ENCODE results near the gene SAXO2.
"Not testable (repeated sequence)": the region's sequence is repeated elsewhere in the genome, so short reads cannot be mapped to it uniquely, and the experiment has no call there.

SAXO2 gene

GRCh38 chr15:82288202-82288601 lies 25.6 kb downstream of the SAXO2 start:
- DNase-seq, result not testable (repeated sequence)

- no peak for DNase-seq
These were observed 29.7 kb downstream of the SAXO2 start for GRCh38 chr15:82292271-82292670.

GRCh38 chr15:82294061-82294690 lies 31.6 kb downstream of the SAXO2 start:
- DNase-seq, result no peak

GRCh38 chr15:82297546-82297945 lies 34.9 kb downstream of the SAXO2 start:
- DNase-seq, result no peak

- no peak for DNase-seq
These were observed 35.4 kb downstream of the SAXO2 start for GRCh38 chr15:82298032-82298431.

- peak; percentile 69 for DNase-seq
These were observed 35.9 kb downstream of the SAXO2 start for GRCh38 chr15:82298520-82298919.

GRCh38 chr15:82299511-82299914 lies 36.9 kb downstream of the SAXO2 start:
- DNase-seq, result not testable (repeated sequence)

GRCh38 chr15:82300326-82300725 lies 37.7 kb downstream of the SAXO2 start:
- not testable (repeated sequence) for DNase-seq

- DNase-seq, result no peak
These were observed 38.3 kb downstream of the SAXO2 start for GRCh38 chr15:82300883-82301282.

- DNase-seq, result no peak
These were observed 38.8 kb downstream of the SAXO2 start for GRCh38 chr15:82301296-82302016.

- no peak for DNase-seq
These were observed 41.5 kb downstream of the SAXO2 start for GRCh38 chr15:82303956-82304777.

- no peak for DNase-seq
These were observed 42.1 kb downstream of the SAXO2 start for GRCh38 chr15:82304778-82305090.

- DNase-seq, result no peak
These were observed 43.0 kb downstream of the SAXO2 start for GRCh38 chr15:82305621-82306048.

GRCh38 chr15:82306791-82307713 lies 44.4 kb downstream of the SAXO2 start:
- DNase-seq, result no peak

GRCh38 chr15:82307714-82308081 lies 45.1 kb downstream of the SAXO2 start:
- DNase-seq, result no peak

GRCh38 chr15:82309802-82310201 lies 47.2 kb downstream of the SAXO2 start:
- no peak for DNase-seq

GRCh38 chr15:82311321-82311720 lies 48.7 kb downstream of the SAXO2 start:
- DNase-seq, result not testable (repeated sequence)

- DNase-seq, result no peak
These were observed 50.1 kb downstream of the SAXO2 start for GRCh38 chr15:82312586-82313349.

- no peak for DNase-seq
These were observed 50.8 kb downstream of the SAXO2 start for GRCh38 chr15:82313446-82313845.

GRCh38 chr15:82313951-82314768 lies 51.5 kb downstream of the SAXO2 start:
- DNase-seq, result not testable (repeated sequence)

Measured in activated CD4-positive, alpha-beta T cell treated with anti-CD3 and anti-CD28 coated beads for 48 hours (primary cell).